SK-N-MC (cell line): Measurements from ENCODE around the gene KLHL29.

Source experiments
- EZH2 ChIP-seq: fragments of 200-600 bp; sonication (generic); IDR thresholded peaks from one replicate; pipeline ENCODE4 v1.6.1; 2017; ENCODE audit warnings: antibody characterized with exemption
- POLR2AphosphoS5 ChIP-seq: IDR thresholded peaks from 2 replicates; pipeline ENCODE4 v1.6.1; 2012; ENCODE audit warnings: mild to moderate bottlenecking, low read depth, low read length, borderline replicate concordance

- TF ChIP-seq POLR2AphosphoS5 (no peak), EZH2 (no peak)
These were observed 300.7 kb downstream of the KLHL29 start for GRCh38 chr2:23685706-23686105.
